ENCODE data around the gene MNT. TPM values are rescaled to one million over a fixed set of nuclear protein-coding genes. Genes with fewer than 3 reads are reported as not detected.

MNT gene
- total and polyA plus RNA-seq, 2 of the 8 experiments (the other 6 are each of a cell fraction or from before 2014, with no cell fraction given), result 5.0 to 17.3 TPM

GRCh38 chr17:2390199-2390836 lies 10.5 kb downstream of the MNT start (continued):
- TF ChIP-seq JUND (IDR thresholded peaks at IDR 0.05; ENCODE audit: low read length), result no peak
- no peak for TF ChIP-seq POLR2A (IDR thresholded peaks at IDR 0.05; ENCODE audit: control extremely low read depth in 1 of 2, low read depth in 2 of 2, low read length in 2 of 2)
- TF ChIP-seq SP4 (IDR thresholded peaks at IDR 0.05; ENCODE audit: low read length), result no peak
- TF ChIP-seq JUN (IDR thresholded peaks at IDR 0.05; ENCODE audit: low read depth, low read length), result no peak
- no peak for TF ChIP-seq SIN3A (conservative IDR thresholded peaks at IDR 0.05 in 1 of 2, IDR thresholded peaks at IDR 0.05 in 1 of 2; ENCODE audit: low read depth in 1 of 2, low read length in 2 of 2)
